Stimulated activated CD4-positive, alpha-beta T cell treated with anti-CD3 and anti-CD28 coated beads, Interleukin-15, amount 100 ng/mL, for 1 hour (primary cell): ENCODE data around the gene ZFPM1.
"Not testable (repeated sequence)": the region's sequence is repeated elsewhere in the genome, so short reads cannot be mapped to it uniquely, and the experiment has no call there.

Experiments used
- DNase-seq, 2 donors: peaks; one replicate each; pipeline ENCODE4 v3.0.0-alpha.2; 2020; ENCODE audit warnings: low read depth in 1 of 2, low spot score in 1 of 2

The ZFPM1 gene

GRCh38 chr16:88453217-88453531 lies at the start of gene ZFPM1:
Gene ZFPM1, plus strand, starts transcription at chr16:88453280. Its CDS starts 359 bp downstream, at chr16:88453639.
- DNase-seq, result no peak

DNA sequence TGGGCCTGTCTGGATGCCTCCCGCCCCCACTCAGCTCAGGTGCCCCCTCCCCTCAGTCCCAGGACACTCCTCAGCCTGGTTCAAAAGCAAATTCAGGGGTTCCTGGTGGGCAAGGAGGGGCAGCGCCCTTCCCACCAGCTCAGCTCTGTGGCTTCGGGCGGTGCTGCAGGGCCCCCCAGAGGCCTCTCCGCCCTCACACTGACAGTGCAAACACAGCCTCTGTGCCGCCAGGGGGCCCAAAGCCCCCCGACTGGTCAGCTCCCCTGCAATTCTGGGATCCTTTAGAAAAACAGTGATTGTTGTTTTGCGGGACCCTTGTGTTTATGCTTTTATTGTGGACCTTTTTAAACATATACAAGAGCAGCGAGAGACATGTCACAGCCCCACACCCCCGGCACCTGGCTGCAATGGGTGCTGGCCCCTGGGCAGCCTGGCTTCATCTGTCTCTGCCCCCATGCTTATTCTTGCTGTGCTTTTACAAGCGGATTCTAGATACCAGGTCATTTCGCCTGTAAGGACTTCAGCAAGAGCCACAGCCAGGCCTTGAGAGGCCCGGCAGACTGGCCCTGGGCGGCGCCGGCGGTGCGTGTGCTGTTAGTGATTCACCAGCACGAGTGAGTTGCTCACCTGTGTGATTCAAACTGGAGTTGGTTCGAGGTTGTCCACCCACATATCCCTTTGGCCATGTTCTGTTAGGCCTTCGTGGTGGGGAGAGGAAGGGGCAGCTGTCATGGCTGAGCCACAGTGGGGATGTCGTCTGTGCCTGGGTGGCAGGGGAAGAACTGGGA lies 49.1 kb upstream of the ZFPM1 start:
- no peak for DNase-seq

- no peak for DNase-seq
Measured at GRCh38 chr16:88404769-88405168, 48.3 kb upstream of the ZFPM1 start.

GRCh38 chr16:88405216-88406060 lies 47.6 kb upstream of the ZFPM1 start:
- no peak for DNase-seq

- no peak for DNase-seq
Measured at GRCh38 chr16:88406096-88407041, 46.7 kb upstream of the ZFPM1 start.

DNA sequence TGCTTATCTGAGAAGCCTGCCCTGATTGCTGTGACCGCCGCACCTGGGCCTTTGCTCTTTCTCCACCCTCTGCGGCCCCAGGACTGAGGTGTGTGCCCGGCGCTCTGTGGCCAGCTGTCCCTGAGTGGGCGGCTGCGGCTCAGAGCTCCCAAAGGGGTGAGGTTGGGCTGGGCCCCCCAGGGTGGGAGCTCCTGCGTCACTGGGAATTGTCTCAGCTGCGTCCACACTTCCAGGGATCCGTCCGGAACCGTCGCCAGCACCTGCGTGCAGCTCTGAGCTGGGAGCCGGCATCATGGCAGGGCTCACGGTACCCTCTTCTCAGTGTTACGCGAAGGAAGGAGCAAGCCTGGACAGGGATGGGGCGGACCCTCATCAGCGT lies 46.0 kb upstream of the ZFPM1 start:
- DNase-seq, result no peak

- no peak for DNase-seq
Measured at GRCh38 chr16:88407807-88408206, 45.3 kb upstream of the ZFPM1 start.

- no peak for DNase-seq
Measured at GRCh38 chr16:88408561-88409142, 44.4 kb upstream of the ZFPM1 start.

DNA sequence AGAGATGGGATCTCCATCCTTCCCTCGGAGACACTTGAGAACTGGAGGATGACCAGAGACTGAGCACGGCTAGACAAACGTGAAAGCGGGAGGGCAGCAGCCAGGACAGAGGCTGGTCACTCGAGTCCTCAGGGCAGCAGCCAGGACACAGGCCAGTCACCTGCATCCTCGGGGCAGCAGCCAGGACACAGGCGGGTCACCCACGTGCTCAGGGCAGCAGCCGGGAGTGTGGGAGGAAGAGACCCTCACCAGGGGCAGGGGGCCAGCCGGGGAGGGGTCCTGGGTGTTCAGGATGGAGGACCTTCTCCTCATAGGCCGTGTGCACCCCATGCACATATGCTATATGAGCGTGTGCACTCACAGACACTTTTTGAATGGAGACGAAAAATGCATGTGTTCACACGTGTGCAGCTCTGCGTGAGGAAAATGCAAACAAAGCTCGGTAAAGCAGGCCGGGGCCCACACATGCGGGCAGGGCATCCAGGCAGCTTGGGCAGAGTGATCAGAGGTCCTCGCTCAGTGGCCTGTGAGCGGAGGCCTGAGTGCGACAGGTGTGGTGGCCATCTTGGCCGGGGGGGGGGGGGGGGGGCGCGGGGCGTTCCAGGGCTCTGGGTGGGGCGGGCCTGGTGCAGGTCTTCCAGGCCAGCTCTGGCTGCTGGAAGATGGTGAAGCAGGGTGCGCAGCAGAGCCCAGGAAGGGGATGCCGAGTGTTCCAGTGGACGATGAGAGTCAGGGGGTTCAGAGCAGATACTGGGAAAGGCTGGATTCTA lies 43.6 kb upstream of the ZFPM1 start:
- DNase-seq, result no peak

DNA sequence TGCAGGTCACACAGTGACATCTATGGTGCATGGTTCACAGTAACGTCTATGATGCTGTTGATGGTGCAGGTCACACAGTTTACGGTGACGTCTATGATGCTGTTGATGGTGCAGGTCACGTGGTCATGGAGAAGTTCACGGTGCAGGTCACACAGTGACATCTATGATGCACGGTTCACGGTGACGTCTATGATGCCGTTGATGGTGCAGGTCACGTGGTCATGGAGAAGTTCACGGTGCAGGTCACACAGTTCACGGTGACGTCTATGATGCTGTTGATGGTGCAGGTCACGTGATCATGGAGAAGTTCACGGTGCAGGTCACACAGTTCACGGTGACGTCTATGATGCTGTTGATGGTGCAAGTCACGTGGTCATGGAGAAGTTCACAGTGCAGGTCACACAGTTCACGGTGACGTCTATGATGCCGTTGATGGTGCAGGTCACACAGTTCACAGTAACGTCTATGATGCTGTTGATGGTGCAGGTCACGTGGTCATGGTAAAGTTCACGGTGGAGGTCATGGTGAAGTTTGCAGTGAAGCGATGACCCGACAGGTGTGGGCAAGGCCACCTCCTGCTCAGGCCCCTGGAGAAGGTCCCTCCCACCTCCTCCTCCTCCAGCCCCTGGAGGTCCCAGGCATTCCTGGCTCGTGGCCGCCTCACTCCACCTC lies 42.6 kb upstream of the ZFPM1 start:
- not testable (repeated sequence) for DNase-seq

DNA sequence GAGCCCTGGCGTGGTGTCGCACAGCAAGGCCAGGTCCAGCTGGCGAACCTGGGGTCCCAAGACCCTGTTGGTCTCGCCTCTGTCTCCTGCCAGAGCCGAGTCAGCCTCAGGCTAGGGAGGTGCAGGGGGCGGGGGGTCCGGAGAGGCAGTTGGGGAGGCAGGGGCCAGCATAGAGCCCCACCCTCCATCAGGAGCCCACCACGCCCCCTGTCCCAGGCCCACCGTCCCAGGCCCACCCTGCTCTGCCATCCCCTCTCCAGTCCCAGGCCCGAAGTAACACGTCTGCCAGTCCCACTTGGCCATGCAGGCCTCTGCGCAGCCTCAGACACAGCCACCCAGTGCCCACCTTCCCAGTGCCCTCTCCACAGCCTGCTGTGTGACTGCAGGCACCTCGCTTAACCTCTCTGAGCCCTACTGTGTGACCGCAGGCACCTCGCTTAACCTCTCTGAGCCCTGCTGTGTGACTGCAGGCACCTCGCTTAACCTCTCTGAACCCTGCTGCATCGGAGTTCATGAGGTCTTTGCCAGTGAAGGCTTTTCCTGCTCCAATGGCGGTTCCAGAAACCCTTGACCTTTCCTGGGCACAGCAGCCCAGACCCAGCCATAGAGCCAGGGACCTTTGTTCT lies 41.0 kb upstream of the ZFPM1 start:
- no peak for DNase-seq

DNA sequence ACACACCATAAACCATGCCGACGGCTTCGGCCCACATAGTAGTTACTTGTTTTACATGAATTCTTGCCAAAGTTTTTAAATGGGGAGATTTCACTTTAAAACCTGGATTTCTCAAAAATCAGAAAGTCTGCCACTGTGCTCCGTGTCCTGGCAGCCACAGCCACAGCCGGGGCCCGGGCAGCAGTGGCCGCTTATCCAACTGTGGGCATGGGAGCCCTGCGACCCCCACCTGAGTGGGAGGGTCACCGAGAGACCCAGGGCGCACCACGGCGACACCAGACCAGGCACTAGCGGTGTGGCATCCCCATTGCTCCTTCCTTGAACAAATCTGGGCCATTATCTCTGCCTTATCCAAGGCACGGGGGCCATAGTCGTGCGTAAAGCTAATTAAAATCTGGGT lies 40.3 kb upstream of the ZFPM1 start:
- DNase-seq, result no peak

DNA sequence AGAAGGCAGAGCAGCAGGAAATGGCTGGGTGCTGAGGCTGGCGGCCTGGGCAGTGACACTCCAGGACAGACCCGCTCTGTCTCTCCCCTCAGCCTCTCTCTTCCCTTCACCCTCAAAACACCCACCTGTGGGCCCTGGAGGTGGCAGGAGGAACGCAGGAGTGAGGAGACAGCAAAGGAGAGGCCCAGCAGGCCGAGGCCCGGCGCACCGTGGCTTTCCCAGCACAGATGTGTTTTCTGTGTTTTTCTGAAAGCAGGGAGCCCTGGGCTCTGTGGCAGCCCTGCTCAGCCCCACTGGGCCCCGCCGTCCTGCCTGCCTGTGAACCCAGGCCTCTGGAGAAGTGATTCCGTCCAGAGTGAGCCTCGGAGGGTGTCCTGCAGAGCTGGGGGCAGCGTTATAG lies 39.8 kb upstream of the ZFPM1 start:
- no peak for DNase-seq

GRCh38 chr16:88413631-88414030 lies 39.4 kb upstream of the ZFPM1 start:
- no peak for DNase-seq

DNA sequence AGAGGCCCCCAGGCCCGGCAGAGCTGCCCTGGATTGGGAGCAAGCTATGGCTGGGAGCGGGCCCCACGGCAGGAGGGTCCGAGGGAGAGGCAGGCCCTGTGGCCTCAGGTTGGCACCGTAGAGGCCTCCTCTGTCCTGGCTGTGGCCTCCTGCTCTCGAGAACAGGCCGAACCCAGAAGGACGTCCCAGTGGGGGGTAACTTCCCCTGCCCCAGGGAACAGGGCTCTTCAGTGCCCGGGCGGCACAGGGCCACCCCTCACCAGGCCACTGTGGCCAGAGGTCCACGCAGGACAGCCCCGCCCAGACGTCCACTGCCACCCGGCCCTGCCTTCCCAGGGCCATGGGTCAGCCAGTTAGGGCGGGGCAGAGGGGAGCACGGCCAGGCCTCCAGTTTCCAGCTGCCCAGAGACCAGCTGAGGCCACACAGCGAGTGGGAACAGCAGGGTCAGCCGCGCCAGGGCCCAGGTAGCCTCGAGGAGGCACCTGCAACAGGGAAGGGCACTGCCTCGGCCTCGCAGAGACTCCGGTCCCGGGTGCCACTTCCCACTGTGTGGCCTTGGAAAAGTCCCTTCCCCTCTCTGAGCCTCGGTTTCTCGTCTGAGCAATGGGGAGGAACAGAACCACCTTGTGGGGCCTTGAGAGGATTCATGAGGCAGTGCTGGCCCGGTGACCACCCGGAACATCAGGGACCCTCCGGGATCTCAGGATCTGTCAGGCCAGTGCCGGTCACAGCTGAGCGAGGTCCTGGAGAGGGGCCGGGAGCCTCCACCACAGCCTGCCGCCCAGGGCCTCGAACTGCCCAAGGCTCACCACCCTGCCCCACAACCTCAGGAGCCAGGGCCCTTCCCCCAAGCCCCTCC lies 38.3 kb upstream of the ZFPM1 start:
- DNase-seq, result no peak

GRCh38 chr16:88415381-88415705 lies 37.7 kb upstream of the ZFPM1 start:
- DNase-seq, result no peak

DNA sequence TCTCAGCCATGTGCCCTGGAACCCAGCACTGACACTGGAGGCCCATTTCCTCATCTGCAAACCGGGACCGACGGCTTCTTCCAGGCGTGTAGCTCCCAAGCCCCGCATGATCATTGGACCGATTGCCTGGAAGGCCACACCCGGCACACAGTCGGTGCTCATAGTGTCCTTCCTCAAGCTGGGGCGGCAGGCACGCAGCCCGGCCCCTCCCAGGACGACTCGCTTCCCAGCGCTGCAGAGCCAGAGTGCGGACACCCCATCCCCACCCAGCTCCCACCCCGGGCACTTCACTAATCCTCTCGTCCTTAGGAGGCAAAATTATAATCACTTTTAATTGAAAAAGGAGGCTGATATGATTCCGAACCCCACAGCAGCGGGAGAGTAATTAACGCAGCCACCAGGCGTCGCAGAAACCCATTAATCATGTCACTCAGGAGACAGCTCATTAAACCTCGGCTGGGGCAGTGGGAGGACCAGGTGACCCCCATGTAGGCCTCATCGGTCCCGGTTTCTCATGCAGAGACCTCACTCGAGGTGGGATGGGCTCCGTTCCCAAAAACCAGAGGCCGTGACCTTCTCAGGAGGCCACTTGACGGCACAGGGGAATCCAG lies 37.3 kb upstream of the ZFPM1 start:
- no peak for DNase-seq

GRCh38 chr16:88416686-88417085 lies 36.4 kb upstream of the ZFPM1 start:
- DNase-seq, result no peak
